Medulla oblongata (tissue), 1 donor: Measurements from ENCODE around the gene TBC1D23.
"Not testable (repeated sequence)": the region's sequence is repeated elsewhere in the genome, so short reads cannot be mapped to it uniquely, and the experiment has no call there.

Experiments used
- DNase-seq: peaks from one replicate; pipeline ENCODE4 v3.0.0-alpha.2; 2015; ENCODE audit errors: extremely low spot score

The TBC1D23 gene

GRCh38 chr3:100351770-100352169 is 91.0 kb downstream of the TBC1D23 start:
- DNase-seq = not testable (repeated sequence)

GRCh38 chr3:100352296-100353231 is 91.8 kb downstream of the TBC1D23 start:
- DNase-seq = no peak

GRCh38 chr3:100354850-100355249 is 94.1 kb downstream of the TBC1D23 start:
- no peak for DNase-seq

GRCh38 chr3:100358413-100358812 is 97.6 kb downstream of the TBC1D23 start:
- no peak for DNase-seq

- DNase-seq = no peak
These were observed 98.2 kb downstream of the TBC1D23 start for GRCh38 chr3:100359035-100359434.

- DNase-seq = no peak
These were observed 100.1 kb downstream of the TBC1D23 start for GRCh38 chr3:100360757-100361496.

- no peak for DNase-seq
These were observed 101.1 kb downstream of the TBC1D23 start for GRCh38 chr3:100361897-100362296.

GRCh38 chr3:100364421-100364820 is 103.6 kb downstream of the TBC1D23 start:
- no peak for DNase-seq

- no peak for DNase-seq
These were observed 105.6 kb downstream of the TBC1D23 start for GRCh38 chr3:100366424-100366823.

GRCh38 chr3:100368441-100368840 is 107.6 kb downstream of the TBC1D23 start:
- no peak for DNase-seq

- DNase-seq = no peak
These were observed 110.0 kb downstream of the TBC1D23 start for GRCh38 chr3:100370756-100371155.

- DNase-seq = no peak
These were observed 113.7 kb downstream of the TBC1D23 start for GRCh38 chr3:100374521-100374920.
